Measurements from ENCODE around the gene EOGT.

Gene EOGT

DNA sequence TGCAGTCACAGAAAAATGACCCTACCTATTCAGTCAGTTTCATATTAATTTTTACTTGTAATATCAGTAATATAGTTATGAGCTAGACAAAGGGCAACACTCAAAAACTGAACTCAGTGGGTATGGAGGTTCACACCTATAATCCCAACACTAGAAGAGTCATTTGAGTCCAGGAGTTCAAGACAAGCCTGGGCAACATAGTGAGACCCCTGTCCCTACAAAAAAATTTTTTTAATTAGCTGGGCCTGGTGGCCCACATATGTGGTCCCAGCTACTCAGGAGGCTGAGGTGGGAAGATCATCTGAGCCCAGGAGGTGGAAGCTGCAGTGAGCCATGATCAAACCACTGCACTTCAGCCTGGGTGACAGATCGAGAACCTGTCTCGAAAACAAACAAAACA, 35.5 kb upstream of the EOGT start:
- H3K36me3 ChIP-seq (ENCODE audit: insufficient read depth, insufficient read length, low read length): peaks cover 52% of the 10 kb centered on the region

DNA sequence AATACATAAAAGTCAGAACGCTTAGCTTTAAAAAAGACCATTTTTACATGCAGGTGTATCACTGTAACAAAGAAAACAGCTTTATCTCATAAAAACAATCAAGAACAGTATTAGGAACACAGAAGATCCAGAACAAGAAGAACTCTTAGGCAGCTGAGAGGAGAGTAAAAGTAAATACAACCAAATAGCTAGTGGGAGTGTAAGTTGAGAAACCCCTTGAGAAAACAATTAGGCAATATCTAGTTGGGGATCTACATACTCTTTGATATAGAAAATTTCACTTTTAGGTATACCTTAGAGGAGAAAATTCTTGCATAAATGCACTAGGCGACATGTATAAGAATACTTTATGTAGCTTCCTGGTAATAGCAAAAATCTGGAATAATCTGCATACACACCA, 31.1 kb upstream of the EOGT start:
- TF ChIP-seq YY1 (IDR thresholded peaks at IDR 0.05; ENCODE audit: insufficient read depth, insufficient read length) (no peak), SUZ12 (IDR thresholded peaks at IDR 0.05; ENCODE audit: extremely low read depth, insufficient read depth, insufficient read length) (no peak), ZNF274 (IDR thresholded peaks at IDR 0.05; ENCODE audit: low read depth, low read length) (no peak)
- peaks cover 85% of the 10 kb centered on the region for H3K36me3 ChIP-seq (ENCODE audit: insufficient read depth, insufficient read length, low read length)
- no peaks in the 10 kb centered on the region for H3K27me3 ChIP-seq (ENCODE audit: insufficient read depth, insufficient read length)
- DNase-seq (ENCODE audit: low read depth, low spot score): no peak
- no peak overlapping the region for H3K4me3 ChIP-seq (ENCODE audit: insufficient read length, low read depth)
- no peaks in the 10 kb centered on the region for H3K4me1 ChIP-seq (ENCODE audit: insufficient read depth, insufficient read length)
- H3K9ac ChIP-seq (ENCODE audit: insufficient read length, low read depth): no peak overlapping the region
- H3K9me3 ChIP-seq (ENCODE audit: insufficient read depth, low read length): no peaks in the 10 kb centered on the region

More for the DNA sequence above, 35.5 kb upstream of the EOGT start:
- Histone ChIP-seq H3K4me1 (ENCODE audit: insufficient read depth, insufficient read length) (no peaks in the 10 kb centered on the region), H3K4me3 (ENCODE audit: insufficient read length, low read depth) (no peak overlapping the region), H3K9me3 (ENCODE audit: insufficient read depth, low read length) (no peaks in the 10 kb centered on the region), H3K27me3 (ENCODE audit: insufficient read depth, insufficient read length) (no peaks in the 10 kb centered on the region), H3K9ac (ENCODE audit: insufficient read length, low read depth) (no peak overlapping the region)
- no peak for TF ChIP-seq ZNF274 (IDR thresholded peaks at IDR 0.05; ENCODE audit: low read depth, low read length)
- no peak for TF ChIP-seq YY1 (IDR thresholded peaks at IDR 0.05; ENCODE audit: insufficient read depth, insufficient read length)
- DNase-seq (ENCODE audit: low read depth, low spot score): no peak

- no peaks in the 10 kb centered on the region for H3K27me3 ChIP-seq (ENCODE audit: insufficient read depth, insufficient read length)
- no peaks in the 10 kb centered on the region for H3K4me1 ChIP-seq (ENCODE audit: insufficient read depth, insufficient read length)
- peaks cover 83% of the 10 kb centered on the region for H3K36me3 ChIP-seq (ENCODE audit: insufficient read depth, insufficient read length, low read length)
- DNase-seq (ENCODE audit: low read depth, low spot score): no peak
- H3K4me3 ChIP-seq (ENCODE audit: insufficient read length, low read depth): no peak overlapping the region
- H3K9ac ChIP-seq (ENCODE audit: insufficient read length, low read depth): no peak overlapping the region
- H3K9me3 ChIP-seq (ENCODE audit: insufficient read depth, low read length): no peaks in the 10 kb centered on the region
- no peak for TF ChIP-seq YY1 (IDR thresholded peaks at IDR 0.05; ENCODE audit: insufficient read depth, insufficient read length)
- no peak for TF ChIP-seq ZNF274 (IDR thresholded peaks at IDR 0.05; ENCODE audit: low read depth, low read length)
- TF ChIP-seq SUZ12 (IDR thresholded peaks at IDR 0.05; ENCODE audit: extremely low read depth, insufficient read depth, insufficient read length): no peak
Observed at GRCh38 chr3:69033470-69033869, 20.0 kb upstream of the EOGT start.

- no peaks in the 10 kb centered on the region for H3K27me3 ChIP-seq (ENCODE audit: insufficient read depth, insufficient read length)
- no peaks in the 10 kb centered on the region for H3K9me3 ChIP-seq (ENCODE audit: insufficient read depth, low read length)
- no peak overlapping the region for H3K4me3 ChIP-seq (ENCODE audit: insufficient read length, low read depth)
- no peak overlapping the region for H3K9ac ChIP-seq (ENCODE audit: insufficient read length, low read depth)
- H3K4me1 ChIP-seq (ENCODE audit: insufficient read depth, insufficient read length): no peaks in the 10 kb centered on the region
- no peak for DNase-seq (ENCODE audit: low read depth, low spot score)
- H3K36me3 ChIP-seq (ENCODE audit: insufficient read depth, insufficient read length, low read length): peaks cover 83% of the 10 kb centered on the region
- no peak for TF ChIP-seq SUZ12 (IDR thresholded peaks at IDR 0.05; ENCODE audit: extremely low read depth, insufficient read depth, insufficient read length)
- no peak for TF ChIP-seq ZNF274 (IDR thresholded peaks at IDR 0.05; ENCODE audit: low read depth, low read length)
- no peak for TF ChIP-seq YY1 (IDR thresholded peaks at IDR 0.05; ENCODE audit: insufficient read depth, insufficient read length)
Observed at GRCh38 chr3:69032737-69033136, 19.3 kb upstream of the EOGT start.

DNA sequence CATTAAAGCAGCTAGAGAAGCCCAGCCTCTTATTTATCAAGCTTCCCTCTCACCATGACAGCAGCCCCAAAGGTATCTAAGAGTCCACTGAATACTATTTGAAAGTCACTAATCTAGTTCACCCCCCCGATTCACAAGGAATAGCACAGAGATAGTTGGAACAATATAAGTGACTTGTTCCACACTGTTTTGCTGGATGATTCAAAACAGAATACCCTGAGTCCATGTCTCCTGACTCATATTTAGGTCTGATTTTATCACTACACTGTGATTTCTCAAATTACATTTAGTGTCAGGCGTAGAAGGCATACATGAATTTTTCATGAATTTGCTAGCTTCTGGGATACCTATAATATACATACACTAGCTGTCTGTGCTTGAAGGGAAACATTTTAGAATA, 18.7 kb upstream of the EOGT start:
- peaks cover 85% of the 10 kb centered on the region for H3K36me3 ChIP-seq (ENCODE audit: insufficient read depth, insufficient read length, low read length)
- H3K9me3 ChIP-seq (ENCODE audit: insufficient read depth, low read length): no peaks in the 10 kb centered on the region
- no peaks in the 10 kb centered on the region for H3K4me1 ChIP-seq (ENCODE audit: insufficient read depth, insufficient read length)
- H3K27me3 ChIP-seq (ENCODE audit: insufficient read depth, insufficient read length): no peaks in the 10 kb centered on the region
- TF ChIP-seq SUZ12 (IDR thresholded peaks at IDR 0.05; ENCODE audit: extremely low read depth, insufficient read depth, insufficient read length) (no peak), YY1 (IDR thresholded peaks at IDR 0.05; ENCODE audit: insufficient read depth, insufficient read length) (no peak), ZNF274 (IDR thresholded peaks at IDR 0.05; ENCODE audit: low read depth, low read length) (no peak)
- no peak overlapping the region for H3K4me3 ChIP-seq (ENCODE audit: insufficient read length, low read depth)
- no peak for DNase-seq (ENCODE audit: low read depth, low spot score)
- no peak overlapping the region for H3K9ac ChIP-seq (ENCODE audit: insufficient read length, low read depth)

DNA sequence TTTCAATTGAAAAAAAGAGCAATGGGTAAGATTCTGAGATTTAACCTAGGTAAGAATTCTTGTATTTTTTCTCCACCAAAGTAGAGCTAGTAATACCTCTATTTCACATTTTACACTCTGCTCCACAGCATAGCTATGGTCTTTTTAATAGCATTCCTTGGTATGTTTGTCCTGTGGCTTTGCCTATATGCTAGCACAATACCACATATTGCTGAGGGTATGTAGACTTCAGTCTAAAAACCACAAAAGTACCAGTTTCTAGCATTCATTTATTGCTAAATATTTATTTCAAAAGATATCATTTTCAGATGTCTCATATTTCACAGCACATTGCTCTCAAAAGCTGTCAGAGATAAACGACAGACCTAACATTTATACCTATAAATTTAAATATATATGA, 18.2 kb upstream of the EOGT start:
- Histone ChIP-seq H3K4me3 (ENCODE audit: insufficient read length, low read depth) (no peak overlapping the region), H3K36me3 (ENCODE audit: insufficient read depth, insufficient read length, low read length) (peaks cover 86% of the 10 kb centered on the region), H3K9me3 (ENCODE audit: insufficient read depth, low read length) (no peaks in the 10 kb centered on the region), H3K9ac (ENCODE audit: insufficient read length, low read depth) (no peak overlapping the region), H3K4me1 (ENCODE audit: insufficient read depth, insufficient read length) (no peaks in the 10 kb centered on the region), H3K27me3 (ENCODE audit: insufficient read depth, insufficient read length) (no peaks in the 10 kb centered on the region)
- no peak for DNase-seq (ENCODE audit: low read depth, low spot score)
- no peak for TF ChIP-seq YY1 (IDR thresholded peaks at IDR 0.05; ENCODE audit: insufficient read depth, insufficient read length)
- no peak for TF ChIP-seq ZNF274 (IDR thresholded peaks at IDR 0.05; ENCODE audit: low read depth, low read length)
- TF ChIP-seq SUZ12 (IDR thresholded peaks at IDR 0.05; ENCODE audit: extremely low read depth, insufficient read depth, insufficient read length): no peak

DNA sequence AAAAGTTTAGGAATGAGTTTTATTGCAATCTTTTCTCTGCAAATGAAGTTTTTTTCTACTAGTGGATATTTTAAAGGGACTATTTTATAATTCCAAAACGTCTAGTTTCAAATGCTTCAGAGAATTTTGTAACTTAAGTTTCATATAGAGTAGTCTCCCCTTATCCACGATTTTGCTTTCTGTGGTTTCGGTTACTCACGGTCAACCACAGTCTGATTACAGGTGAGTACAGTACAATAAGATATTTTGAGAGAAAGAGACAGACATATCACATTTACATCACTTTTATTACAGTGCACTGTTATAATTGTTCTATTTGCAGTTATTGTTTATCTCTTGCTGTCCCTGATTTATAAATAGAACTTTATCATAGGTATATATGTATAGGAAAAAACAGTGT, 7.4 kb upstream of the EOGT start:
- H3K4me1 ChIP-seq (ENCODE audit: insufficient read depth, insufficient read length): no peaks in the 10 kb centered on the region
- H3K4me3 ChIP-seq (ENCODE audit: insufficient read length, low read depth): no peak overlapping the region
- H3K36me3 ChIP-seq (ENCODE audit: insufficient read depth, insufficient read length, low read length): peaks cover 64% of the 10 kb centered on the region
- no peaks in the 10 kb centered on the region for H3K9me3 ChIP-seq (ENCODE audit: insufficient read depth, low read length)
- DNase-seq (ENCODE audit: low read depth, low spot score): no peak
- H3K9ac ChIP-seq (ENCODE audit: insufficient read length, low read depth): no peak overlapping the region
- no peaks in the 10 kb centered on the region for H3K27me3 ChIP-seq (ENCODE audit: insufficient read depth, insufficient read length)
- no peak for TF ChIP-seq ZNF274 (IDR thresholded peaks at IDR 0.05; ENCODE audit: low read depth, low read length)
- TF ChIP-seq SUZ12 (IDR thresholded peaks at IDR 0.05; ENCODE audit: extremely low read depth, insufficient read depth, insufficient read length): no peak
- no peak for TF ChIP-seq YY1 (IDR thresholded peaks at IDR 0.05; ENCODE audit: insufficient read depth, insufficient read length)

DNA sequence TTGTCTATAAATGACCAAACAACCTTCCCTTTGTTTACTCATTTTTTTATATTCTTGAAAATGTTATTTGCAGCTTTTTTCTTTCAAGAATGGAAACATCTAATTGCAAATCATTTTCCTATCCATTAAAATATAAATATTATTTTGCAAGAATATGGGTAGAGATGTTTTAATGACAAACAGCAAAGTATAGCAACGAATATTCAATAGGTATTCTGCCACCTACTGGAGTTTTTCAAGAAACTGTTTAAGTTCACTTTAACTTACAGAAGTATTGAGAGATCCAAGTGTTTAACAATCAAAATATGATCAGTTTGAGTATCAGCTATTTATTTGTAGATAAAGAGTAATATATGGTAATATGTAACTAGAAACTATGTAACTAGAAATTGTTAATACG, 6.9 kb upstream of the EOGT start:
- no peak for TF ChIP-seq YY1 (IDR thresholded peaks at IDR 0.05; ENCODE audit: insufficient read depth, insufficient read length)
- no peak for TF ChIP-seq SUZ12 (IDR thresholded peaks at IDR 0.05; ENCODE audit: extremely low read depth, insufficient read depth, insufficient read length)
- TF ChIP-seq ZNF274 (IDR thresholded peaks at IDR 0.05; ENCODE audit: low read depth, low read length): no peak
- Histone ChIP-seq H3K4me1 (ENCODE audit: insufficient read depth, insufficient read length) (no peaks in the 10 kb centered on the region), H3K9ac (ENCODE audit: insufficient read length, low read depth) (no peak overlapping the region), H3K36me3 (ENCODE audit: insufficient read depth, insufficient read length, low read length) (peaks cover 60% of the 10 kb centered on the region), H3K4me3 (ENCODE audit: insufficient read length, low read depth) (no peak overlapping the region), H3K27me3 (ENCODE audit: insufficient read depth, insufficient read length) (no peaks in the 10 kb centered on the region), H3K9me3 (ENCODE audit: insufficient read depth, low read length) (no peaks in the 10 kb centered on the region)
- DNase-seq (ENCODE audit: low read depth, low spot score): no peak

Data from NT2/D1 (cell line).